ENCODE data around the gene COBL.

COBL gene

GRCh38 chr7:51104278-51104677 lies 212.3 kb downstream of the COBL start:
- DNase-seq, result no peak

- no peak for DNase-seq
These were observed 212.9 kb downstream of the COBL start for GRCh38 chr7:51103718-51104117.

- DNase-seq, result no peak
These were observed 213.8 kb downstream of the COBL start for GRCh38 chr7:51102828-51103227.

- no peak for DNase-seq
These were observed 215.4 kb downstream of the COBL start for GRCh38 chr7:51101111-51101757.

GRCh38 chr7:51090411-51090810 lies 226.2 kb downstream of the COBL start:
- DNase-seq, result no peak

- DNase-seq, result no peak
These were observed 231.4 kb downstream of the COBL start for GRCh38 chr7:51085034-51085692.

- DNase-seq, result no peak
These were observed 232.5 kb downstream of the COBL start for GRCh38 chr7:51084121-51084520.

- DNase-seq, result no peak
These were observed 233.6 kb downstream of the COBL start for GRCh38 chr7:51082940-51083533.

- no peak for DNase-seq
These were observed 234.3 kb downstream of the COBL start for GRCh38 chr7:51082096-51082840.

GRCh38 chr7:51081270-51081890 lies 235.2 kb downstream of the COBL start:
- DNase-seq, result no peak

GRCh38 chr7:51080622-51081269 lies 235.9 kb downstream of the COBL start:
- no peak for DNase-seq

GRCh38 chr7:51080216-51080615 lies 236.4 kb downstream of the COBL start:
- no peak for DNase-seq

GRCh38 chr7:51079494-51079893 lies 237.1 kb downstream of the COBL start:
- DNase-seq, result no peak

GRCh38 chr7:51078653-51079052 lies 238.0 kb downstream of the COBL start:
- DNase-seq, result no peak

- no peak for DNase-seq
These were observed 238.6 kb downstream of the COBL start for GRCh38 chr7:51077987-51078370.

- DNase-seq, result no peak
These were observed 239.2 kb downstream of the COBL start for GRCh38 chr7:51077316-51077986.

- no peak for DNase-seq
These were observed 240.7 kb downstream of the COBL start for GRCh38 chr7:51075681-51076580.

GRCh38 chr7:51073171-51073570 lies 243.4 kb downstream of the COBL start:
- DNase-seq, result no peak

GRCh38 chr7:51072281-51072680 lies 244.3 kb downstream of the COBL start:
- DNase-seq, result no peak

GRCh38 chr7:51071427-51071826 lies 245.2 kb downstream of the COBL start:
- no peak for DNase-seq

- no peak for DNase-seq
These were observed 246.5 kb downstream of the COBL start for GRCh38 chr7:51070151-51070550.

All from NCI-H510A (cell line).